ENCODE data around the gene PLEKHA7. TPM values are rescaled to one million over a fixed set of nuclear protein-coding genes. Genes with fewer than 3 reads are reported as not detected.

Gene PLEKHA7
- total and polyA plus RNA-seq, 2 experiments from 2014 or later: 0.43 TPM; not detected in 1

GRCh38 chr11:16982809-16983208, 31.4 kb downstream of the PLEKHA7 start:
- H3K79me2 ChIP-seq (ENCODE audit: insufficient read depth): no peaks in the 10 kb centered on the region
- H3K36me3 ChIP-seq (ENCODE audit: low read depth): no peaks in the 10 kb centered on the region
- WGBS, 2 experiments (ENCODE audit: low coverage in 1 of 2, low lambda C conversion rate in 2 of 2, missing lambda C conversion rate in 2 of 2): 33 to 61% methylated on average over 1 of the region's 1 CpG
- no peaks in the 10 kb centered on the region for H3F3A ChIP-seq (ENCODE audit: insufficient read depth)
- in situ Hi-C loops (cut with MboI): no loop called here
- H3K4me2 ChIP-seq (ENCODE audit: unreplicated experiment): no peak overlapping the region
- no peaks in the 10 kb centered on the region for H3K9me2 ChIP-seq (ENCODE audit: insufficient read depth)
- TF ChIP-seq EZH2 (IDR thresholded peaks at IDR 0.05; ENCODE audit: insufficient read depth, poor library complexity, severe bottlenecking) (no peak), EZH2phosphoT487 (IDR thresholded peaks at IDR 0.05; ENCODE audit: insufficient read depth, low read depth) (no peak)
- no peak overlapping the region for H3K27ac ChIP-seq
- H3K4me3 ChIP-seq: no peak overlapping the region
- H3K9ac ChIP-seq: no peak overlapping the region
- no peaks in the 10 kb centered on the region for H4K20me1 ChIP-seq (ENCODE audit: insufficient read depth)
- H2AFZ ChIP-seq: no peak overlapping the region
- no peaks in the 10 kb centered on the region; the same call in 1 of the 2 replicates for H3K4me1 ChIP-seq (ENCODE audit: insufficient read depth)
- peak; percentile 7 for DNase-seq
- H3K9me3 ChIP-seq (ENCODE audit: low read depth): no peaks in the 10 kb centered on the region
- H3K27me3 ChIP-seq (replicated peaks; ENCODE audit: insufficient read depth): no peaks in the 10 kb centered on the region

GRCh38 chr11:16982256-16982671, 31.9 kb downstream of the PLEKHA7 start:
- Histone ChIP-seq H4K20me1 (ENCODE audit: insufficient read depth) (no peaks in the 10 kb centered on the region), H3K27ac (no peak overlapping the region), H3K4me2 (ENCODE audit: unreplicated experiment) (no peak overlapping the region), H3K36me3 (ENCODE audit: low read depth) (no peaks in the 10 kb centered on the region), H3K9me2 (ENCODE audit: insufficient read depth) (no peaks in the 10 kb centered on the region), H3F3A (ENCODE audit: insufficient read depth) (no peaks in the 10 kb centered on the region), H3K27me3 (replicated peaks; ENCODE audit: insufficient read depth) (no peaks in the 10 kb centered on the region), H3K4me3 (no peak overlapping the region), H3K4me1 (ENCODE audit: insufficient read depth) (no peaks in the 10 kb centered on the region; the same call in 1 of the 2 replicates), H3K9ac (no peak overlapping the region), H3K79me2 (ENCODE audit: insufficient read depth) (no peaks in the 10 kb centered on the region), H2AFZ (no peak overlapping the region), H3K9me3 (ENCODE audit: low read depth) (no peaks in the 10 kb centered on the region)
- 40 to 51% methylated on average over 4 to 5 of the region's 5 CpGs for WGBS, 2 experiments (ENCODE audit: low coverage in 1 of 2, low lambda C conversion rate in 2 of 2, missing lambda C conversion rate in 2 of 2)
- TF ChIP-seq EZH2 (IDR thresholded peaks at IDR 0.05; ENCODE audit: insufficient read depth, poor library complexity, severe bottlenecking): no peak
- no peak for TF ChIP-seq EZH2phosphoT487 (IDR thresholded peaks at IDR 0.05; ENCODE audit: insufficient read depth, low read depth)
- no peak for DNase-seq
- in situ Hi-C loops (cut with MboI): no loop called here

DNA sequence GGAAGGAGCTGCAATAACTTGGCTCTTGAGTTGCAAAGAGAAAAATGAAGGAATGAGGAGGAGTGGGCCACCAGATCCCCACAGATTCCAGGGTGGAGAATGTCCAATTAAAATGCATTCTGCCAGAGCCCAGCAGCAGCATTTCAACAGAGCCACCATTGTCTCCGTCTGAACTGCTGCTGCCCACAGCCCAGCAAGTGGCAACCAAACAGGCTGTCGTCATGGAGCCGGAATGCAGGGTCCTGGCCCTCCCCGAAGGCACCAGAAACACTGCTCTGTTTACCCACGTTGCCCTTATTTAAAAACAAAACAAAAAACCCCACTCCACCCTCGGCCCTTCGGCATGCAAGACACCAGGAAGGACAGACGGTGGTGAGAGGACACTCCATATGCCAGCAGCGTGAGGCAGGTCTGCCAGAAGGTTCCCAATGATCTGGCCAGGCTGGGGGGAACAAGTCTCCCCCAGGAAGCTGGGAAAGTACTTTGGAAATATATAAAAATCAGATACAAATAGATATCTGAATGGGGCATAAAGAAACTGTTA, 32.5 kb downstream of the PLEKHA7 start:
- no peaks in the 10 kb centered on the region for H3K36me3 ChIP-seq (ENCODE audit: low read depth)
- H3K4me3 ChIP-seq: no peak overlapping the region
- no peak overlapping the region for H3K27ac ChIP-seq
- H3K4me2 ChIP-seq (ENCODE audit: unreplicated experiment): no peak overlapping the region
- no peaks in the 10 kb centered on the region for H3K9me3 ChIP-seq (ENCODE audit: low read depth)
- in situ Hi-C loops (cut with MboI): no loop called here
- no peaks in the 10 kb centered on the region; the same call in 1 of the 2 replicates for H3K4me1 ChIP-seq (ENCODE audit: insufficient read depth)
- H4K20me1 ChIP-seq (ENCODE audit: insufficient read depth): no peaks in the 10 kb centered on the region
- H3F3A ChIP-seq (ENCODE audit: insufficient read depth): no peaks in the 10 kb centered on the region
- no peaks in the 10 kb centered on the region for H3K27me3 ChIP-seq (replicated peaks; ENCODE audit: insufficient read depth)
- no peak overlapping the region for H2AFZ ChIP-seq
- no peaks in the 10 kb centered on the region for H3K9me2 ChIP-seq (ENCODE audit: insufficient read depth)
- no peak for TF ChIP-seq EZH2phosphoT487 (IDR thresholded peaks at IDR 0.05; ENCODE audit: insufficient read depth, low read depth)
- TF ChIP-seq EZH2 (IDR thresholded peaks at IDR 0.05; ENCODE audit: insufficient read depth, poor library complexity, severe bottlenecking): no peak
- H3K79me2 ChIP-seq (ENCODE audit: insufficient read depth): no peaks in the 10 kb centered on the region
- 16 to 18% methylated on average over 9 of the region's 9 CpGs for WGBS, 2 experiments (ENCODE audit: low coverage in 1 of 2, low lambda C conversion rate in 2 of 2, missing lambda C conversion rate in 2 of 2)
- peak; percentile 43 for DNase-seq
- no peak overlapping the region for H3K9ac ChIP-seq

- H3K27me3 ChIP-seq (replicated peaks; ENCODE audit: insufficient read depth): no peaks in the 10 kb centered on the region
- no peaks in the 10 kb centered on the region for H3K36me3 ChIP-seq (ENCODE audit: low read depth)
- no peaks in the 10 kb centered on the region for H4K20me1 ChIP-seq (ENCODE audit: insufficient read depth)
- no peaks in the 10 kb centered on the region for H3K79me2 ChIP-seq (ENCODE audit: insufficient read depth)
- WGBS, 2 experiments (ENCODE audit: low coverage in 1 of 2, low lambda C conversion rate in 2 of 2, missing lambda C conversion rate in 2 of 2): 50 to 51% methylated on average over 8 of the region's 8 CpGs
- in situ Hi-C loops (cut with MboI): no loop called here
- no peaks in the 10 kb centered on the region for H3K9me3 ChIP-seq (ENCODE audit: low read depth)
- H3K27ac ChIP-seq: no peak overlapping the region
- H3F3A ChIP-seq (ENCODE audit: insufficient read depth): no peaks in the 10 kb centered on the region
- no peak overlapping the region for H3K9ac ChIP-seq
- H3K4me3 ChIP-seq: no peak overlapping the region
- TF ChIP-seq EZH2 (IDR thresholded peaks at IDR 0.05; ENCODE audit: insufficient read depth, poor library complexity, severe bottlenecking) (no peak), EZH2phosphoT487 (IDR thresholded peaks at IDR 0.05; ENCODE audit: insufficient read depth, low read depth) (no peak)
- no peak overlapping the region for H3K4me2 ChIP-seq (ENCODE audit: unreplicated experiment)
- H3K4me1 ChIP-seq (ENCODE audit: insufficient read depth): no peaks in the 10 kb centered on the region; the same call in 1 of the 2 replicates
- no peak for DNase-seq
- no peaks in the 10 kb centered on the region for H3K9me2 ChIP-seq (ENCODE audit: insufficient read depth)
- no peak overlapping the region for H2AFZ ChIP-seq
Observed at GRCh38 chr11:16979703-16980622, 34.3 kb downstream of the PLEKHA7 start.
